ENCODE results near the gene TENM3. TPM values are rescaled to one million over a fixed set of nuclear protein-coding genes. Genes with fewer than 3 reads are reported as not detected.

The TENM3 gene
- total and polyA plus RNA-seq, 2 of the 8 experiments (the other 6 are each of a cell fraction or from before 2014, with no cell fraction given) = 36.9 to 69.3 TPM

DNA sequence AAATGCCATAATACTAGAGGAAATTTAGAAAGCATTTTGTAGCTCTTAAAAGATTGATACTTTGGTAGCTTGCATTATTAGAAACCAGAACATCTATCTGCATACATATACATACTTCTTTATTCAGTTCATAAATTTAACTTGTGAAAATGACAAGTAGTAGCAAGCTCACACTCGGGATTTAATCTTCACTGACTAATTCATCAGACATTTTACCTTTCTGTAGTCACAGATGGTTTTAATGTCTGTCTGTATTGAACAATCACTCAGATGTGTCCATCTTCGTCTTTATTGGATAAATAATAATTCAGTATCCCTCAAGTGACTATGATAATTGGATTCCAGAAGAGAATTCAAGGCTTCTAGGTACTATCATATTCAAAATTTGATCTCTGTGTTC is 232.3 kb downstream of the TENM3 start:
- H3K79me2 ChIP-seq (ENCODE audit: control insufficient read depth in 1 of 2, insufficient read depth in 2 of 2, low read length in 2 of 2) = peaks cover 4 to 66% of the 10 kb centered on the region in 2 experiments; a peak in 3 of 4 replicates
- TF ChIP-seq EZH2 (IDR thresholded peaks at IDR 0.05; ENCODE audit: low read depth, low read length, severe bottlenecking) (no peak), PHF8 (conservative IDR thresholded peaks at IDR 0.05; ENCODE audit: low read depth, low read length) (no peak), TCF12 (IDR thresholded peaks at IDR 0.05; ENCODE audit: low read depth, low read length) (no peak), ASH2L (IDR thresholded peaks at IDR 0.05; ENCODE audit: low read length) (no peak), TEAD4 (IDR thresholded peaks at IDR 0.05; ENCODE audit: low read depth, low read length) (no peak), NRF1 (IDR thresholded peaks at IDR 0.05; ENCODE audit: low read depth, low read length) (no peak), SIX5 (IDR thresholded peaks at IDR 0.05; ENCODE audit: low read depth, low read length) (no peak), NANOG (IDR thresholded peaks at IDR 0.05; ENCODE audit: insufficient read depth, low read depth, low read length, poor library complexity, severe bottlenecking) (no peak), YY1 (IDR thresholded peaks at IDR 0.05; ENCODE audit: low read depth, low read length) (no peak)
- TF ChIP-seq, protein P1, sequence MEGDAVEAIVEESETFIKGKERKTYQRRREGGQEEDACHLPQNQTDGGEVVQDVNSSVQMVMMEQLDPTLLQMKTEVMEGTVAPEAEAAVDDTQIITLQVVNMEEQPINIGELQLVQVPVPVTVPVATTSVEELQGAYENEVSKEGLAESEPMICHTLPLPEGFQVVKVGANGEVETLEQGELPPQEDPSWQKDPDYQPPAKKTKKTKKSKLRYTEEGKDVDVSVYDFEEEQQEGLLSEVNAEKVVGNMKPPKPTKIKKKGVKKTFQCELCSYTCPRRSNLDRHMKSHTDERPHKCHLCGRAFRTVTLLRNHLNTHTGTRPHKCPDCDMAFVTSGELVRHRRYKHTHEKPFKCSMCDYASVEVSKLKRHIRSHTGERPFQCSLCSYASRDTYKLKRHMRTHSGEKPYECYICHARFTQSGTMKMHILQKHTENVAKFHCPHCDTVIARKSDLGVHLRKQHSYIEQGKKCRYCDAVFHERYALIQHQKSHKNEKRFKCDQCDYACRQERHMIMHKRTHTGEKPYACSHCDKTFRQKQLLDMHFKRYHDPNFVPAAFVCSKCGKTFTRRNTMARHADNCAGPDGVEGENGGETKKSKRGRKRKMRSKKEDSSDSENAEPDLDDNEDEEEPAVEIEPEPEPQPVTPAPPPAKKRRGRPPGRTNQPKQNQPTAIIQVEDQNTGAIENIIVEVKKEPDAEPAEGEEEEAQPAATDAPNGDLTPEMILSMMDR (IDR thresholded peaks at IDR 0.05; ENCODE audit: control extremely low read depth in 1 of 3, insufficient read depth in 1 of 3, low read depth in 1 of 3, low read length in 3 of 3) = no peak
- TF ChIP-seq, protein P2, sequence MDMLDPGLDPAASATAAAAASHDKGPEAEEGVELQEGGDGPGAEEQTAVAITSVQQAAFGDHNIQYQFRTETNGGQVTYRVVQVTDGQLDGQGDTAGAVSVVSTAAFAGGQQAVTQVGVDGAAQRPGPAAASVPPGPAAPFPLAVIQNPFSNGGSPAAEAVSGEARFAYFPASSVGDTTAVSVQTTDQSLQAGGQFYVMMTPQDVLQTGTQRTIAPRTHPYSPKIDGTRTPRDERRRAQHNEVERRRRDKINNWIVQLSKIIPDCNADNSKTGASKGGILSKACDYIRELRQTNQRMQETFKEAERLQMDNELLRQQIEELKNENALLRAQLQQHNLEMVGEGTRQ (IDR thresholded peaks at IDR 0.05; ENCODE audit: low read length) = no peak

More for the DNA sequence above, 232.3 kb downstream of the TENM3 start:
- ChIA-PET CTCF (ENCODE audit: partially characterized antibody) (interaction anchor here (0.6 kb wide), 1 partner anchor 194 kb away, joined by 3 read pairs; no protein-coding TSS in a partner anchor), POLR2A (ENCODE audit: partially characterized antibody) (no interaction called here)
- no peak overlapping the region for H3K4me3 ChIP-seq (ENCODE audit: extremely low read depth in 1 of 4, insufficient read depth in 2 of 4, low read depth in 3 of 4, low read length in 4 of 4)
- H3K9me3 ChIP-seq (ENCODE audit: insufficient read depth in 2 of 2, low read depth in 1 of 2, low read length in 1 of 2) = 0 out of 4 replicates have a peak, but pooled peaks cover 0 to 4% of the 10 kb centered on the region in 2 experiments
- peaks cover 0 to 2% of the 10 kb centered on the region in 2 experiments for H4K20me1 ChIP-seq (replicated peaks in 1 of 2; ENCODE audit: control insufficient read depth in 1 of 2, insufficient read depth in 2 of 2, low read length in 2 of 2)
- FAIRE-seq (no peak), DNase-seq (ENCODE audit: low read depth in 1 of 2, low spot score in 2 of 2) (no peak)
- no peaks in the 10 kb centered on the region for H3K23me2 ChIP-seq (ENCODE audit: low read depth, low read length)
- H4K91ac ChIP-seq (replicated peaks; ENCODE audit: insufficient read length, low read length) = no peak overlapping the region
- no peak overlapping the region for H2BK20ac ChIP-seq (ENCODE audit: low read length)
- H2BK15ac ChIP-seq (ENCODE audit: low read length) = no peak overlapping the region
- no peak overlapping the region for H2AK5ac ChIP-seq (ENCODE audit: low read depth, low read length)
- H2BK120ac ChIP-seq (replicated peaks; ENCODE audit: low read depth, low read length) = no peak overlapping the region
- H3K4ac ChIP-seq (replicated peaks; ENCODE audit: insufficient read length, low read depth, low read length) = no peak overlapping the region
- H3K27ac ChIP-seq (ENCODE audit: low read depth, low read length) = no peak overlapping the region
- H3K56ac ChIP-seq (replicated peaks; ENCODE audit: insufficient read length, low read depth, low read length) = no peak overlapping the region
- H3K9ac ChIP-seq (replicated peaks in 1 of 4; ENCODE audit: extremely low read depth in 1 of 4, low read depth in 3 of 4, low read length in 3 of 4) = no peak overlapping the region
- H3K14ac ChIP-seq (ENCODE audit: insufficient read length) = no peak overlapping the region
- no peaks in the 10 kb centered on the region for H3K27me3 ChIP-seq (replicated peaks in 1 of 4; ENCODE audit: control insufficient read depth in 3 of 4, extremely low read depth in 1 of 4, insufficient read depth in 3 of 4, low read length in 3 of 4)
- no peaks in the 10 kb centered on the region for H3K79me1 ChIP-seq (ENCODE audit: low read depth, low read length)
- 77% methylated on average over 2 of the region's 2 CpGs; no CpG with 5 or more reads in 1 of the 2 experiments for WGBS, 2 experiments (ENCODE audit: extremely low coverage in 1 of 2, insufficient coverage in 1 of 2, insufficient read length in 1 of 2, insufficient replicate concordance in 2 of 2, low coverage in 1 of 2, low lambda C conversion rate in 2 of 2, missing lambda C conversion rate in 1 of 2)
- no peak overlapping the region for H4K5ac ChIP-seq (ENCODE audit: insufficient read length, low read depth, low read length)
- H2AFZ ChIP-seq (ENCODE audit: low read length) = no peak overlapping the region
- H2BK5ac ChIP-seq (ENCODE audit: low read depth, low read length) = no peak overlapping the region
- no peak overlapping the region for H3K23ac ChIP-seq (ENCODE audit: insufficient read length)
- H2BK12ac ChIP-seq (ENCODE audit: low read depth, low read length) = no peak overlapping the region
- H4K8ac ChIP-seq (ENCODE audit: extremely low read depth, insufficient read depth, low read length) = no peak overlapping the region
- H3K36me3 ChIP-seq (ENCODE audit: control insufficient read depth in 2 of 4, insufficient read depth in 4 of 4, low read length in 3 of 4) = no peaks in the 10 kb centered on the region; a peak in 1 of 8 replicates
- no peak overlapping the region for H3K18ac ChIP-seq (ENCODE audit: extremely low read depth, low read length)
- no peak overlapping the region for H3K4me2 ChIP-seq (ENCODE audit: insufficient read depth in 1 of 2, low read depth in 2 of 2, low read length in 2 of 2)
- 0 out of 7 replicates have a peak, but pooled peaks cover 0 to under 1% (median 0%) of the 10 kb centered on the region in 4 experiments for H3K4me1 ChIP-seq (replicated peaks in 1 of 4; ENCODE audit: control insufficient read depth in 3 of 4, insufficient read depth in 4 of 4, low read length in 3 of 4)
